ENCODE measurements around the gene RTN4R. TPM values are rescaled to one million over a fixed set of nuclear protein-coding genes. Genes with fewer than 3 reads are reported as not detected.
A peak's percentile ranks its signal among the peaks of the same experiment; 100 is the strongest.

The RTN4R gene
- total and polyA plus RNA-seq, 9 of the 15 experiments (the other 6 are each of a cell fraction or from before 2014, with no cell fraction given) = 0.04 to 2.8 (median 1.4) TPM; not detected in 3

DNA sequence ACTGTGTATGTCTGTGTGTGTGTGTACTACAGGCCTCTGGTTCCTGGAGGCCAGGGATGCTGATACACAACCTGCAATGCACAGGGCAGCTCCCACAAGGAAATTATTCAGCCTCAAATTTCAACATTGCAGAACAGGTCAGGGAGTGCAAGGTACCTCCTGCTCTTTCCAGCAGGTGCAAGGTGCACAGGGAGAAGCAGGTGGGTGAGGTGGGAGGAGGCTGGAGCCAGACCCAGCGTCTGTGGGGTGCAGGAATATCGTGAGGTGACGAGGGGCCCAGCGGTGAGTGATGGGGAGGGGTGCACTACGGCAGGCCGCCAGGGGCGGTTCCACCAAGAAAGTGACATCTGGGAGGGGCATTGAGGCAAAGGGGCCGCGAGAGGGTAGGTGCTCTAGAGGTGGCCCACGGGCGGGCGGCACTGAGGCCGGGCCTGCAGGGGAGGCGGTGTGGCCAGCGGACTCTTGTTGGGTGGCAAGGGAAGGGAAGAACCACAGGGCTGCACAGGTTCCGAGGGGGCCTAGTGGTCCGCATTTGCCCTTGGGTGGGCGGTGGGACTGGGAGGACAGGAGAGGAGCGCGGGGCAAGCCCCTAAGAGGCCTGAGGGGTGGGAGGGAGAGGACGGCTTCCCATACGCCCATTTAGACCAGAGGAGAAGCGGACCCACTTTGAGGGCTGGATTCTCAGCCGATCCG lies 30.1 kb upstream of the RTN4R start (continued):
- TF ChIP-seq ARID3A (IDR thresholded peaks at IDR 0.05; ENCODE audit: borderline replicate concordance, low read depth, low read length) (no peak), NELFE (IDR thresholded peaks at IDR 0.05; ENCODE audit: insufficient read depth, insufficient read length) (no peak), ZMIZ1 (IDR thresholded peaks at IDR 0.05; ENCODE audit: low read depth in 2 of 2, low read length in 2 of 2) (no peak), ZNF232 (CRISPR knock-in tag; IDR thresholded peaks at IDR 0.05) (no peak), ZNF583 (CRISPR knock-in tag; IDR thresholded peaks at IDR 0.05) (no peak), ZKSCAN8 (CRISPR knock-in tag; IDR thresholded peaks at IDR 0.05) (no peak), TSHZ1 (CRISPR knock-in tag; IDR thresholded peaks at IDR 0.05) (no peak), SIN3B (IDR thresholded peaks at IDR 0.05; ENCODE audit: low read depth) (no peak), SRSF7 (optimal IDR thresholded peaks at IDR 0.05; ENCODE audit: low read depth, low read length) (no peak), SMC3 (conservative IDR thresholded peaks at IDR 0.05; ENCODE audit: insufficient read depth, low read depth, low read length) (no peak), IFI16 (CRISPR knock-in tag; IDR thresholded peaks at IDR 0.05) (no peak), MEIS2 (IDR thresholded peaks at IDR 0.05; ENCODE audit: partially characterized antibody) (no peak), ZNF263 (CRISPR knock-in tag; IDR thresholded peaks at IDR 0.05; ENCODE audit: borderline replicate concordance) (no peak; the same call in 1 of the 2 replicates), BRF1 (IDR thresholded peaks at IDR 0.05; ENCODE audit: borderline replicate concordance, extremely low read depth, insufficient read length) (no peak)
- TF ChIP-seq, protein P1, sequence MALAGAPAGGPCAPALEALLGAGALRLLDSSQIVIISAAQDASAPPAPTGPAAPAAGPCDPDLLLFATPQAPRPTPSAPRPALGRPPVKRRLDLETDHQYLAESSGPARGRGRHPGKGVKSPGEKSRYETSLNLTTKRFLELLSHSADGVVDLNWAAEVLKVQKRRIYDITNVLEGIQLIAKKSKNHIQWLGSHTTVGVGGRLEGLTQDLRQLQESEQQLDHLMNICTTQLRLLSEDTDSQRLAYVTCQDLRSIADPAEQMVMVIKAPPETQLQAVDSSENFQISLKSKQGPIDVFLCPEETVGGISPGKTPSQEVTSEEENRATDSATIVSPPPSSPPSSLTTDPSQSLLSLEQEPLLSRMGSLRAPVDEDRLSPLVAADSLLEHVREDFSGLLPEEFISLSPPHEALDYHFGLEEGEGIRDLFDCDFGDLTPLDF (CRISPR knock-in tag; IDR thresholded peaks at IDR 0.05) = no peak
- TF ChIP-seq, protein P2, sequence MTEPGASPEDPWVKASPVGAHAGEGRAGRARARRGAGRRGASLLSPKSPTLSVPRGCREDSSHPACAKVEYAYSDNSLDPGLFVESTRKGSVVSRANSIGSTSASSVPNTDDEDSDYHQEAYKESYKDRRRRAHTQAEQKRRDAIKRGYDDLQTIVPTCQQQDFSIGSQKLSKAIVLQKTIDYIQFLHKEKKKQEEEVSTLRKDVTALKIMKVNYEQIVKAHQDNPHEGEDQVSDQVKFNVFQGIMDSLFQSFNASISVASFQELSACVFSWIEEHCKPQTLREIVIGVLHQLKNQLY (CRISPR knock-in tag; conservative IDR thresholded peaks at IDR 0.05) = peak in 1 of 2 experiments; percentile 9; a peak in 1 of 4 replicates

Measured in K562 (cell line).